Osteocyte (in vitro differentiated cells): ENCODE results near the gene PIK3R3. TPM values are rescaled to one million over a fixed set of nuclear protein-coding genes. Genes with fewer than 3 reads are reported as not detected.

ENCODE experiments used
- DNase-seq: peaks from one replicate; pipeline ENCODE4 v3.0.0; 2021; ENCODE audit warnings: mixed read lengths; ENCODE audit not compliant: unreplicated experiment; ENCODE audit errors: extremely low spot score
- H3K27ac Mint-ChIP-seq: one replicate; pipeline ENCODE4 v1.8.0; 2021; ENCODE audit warnings: mild to moderate bottlenecking, mixed read lengths; ENCODE audit not compliant: unreplicated experiment
- H3K27me3 Mint-ChIP-seq: one replicate; pipeline ENCODE4 v1.8.0; 2021; ENCODE audit warnings: mixed read lengths; ENCODE audit not compliant: unreplicated experiment
- H3K36me3 Mint-ChIP-seq: one replicate; pipeline ENCODE4 v1.8.0; 2021; ENCODE audit warnings: mixed read lengths; ENCODE audit not compliant: unreplicated experiment
- H3K4me1 Mint-ChIP-seq: one replicate; pipeline ENCODE4 v1.8.0; 2021; ENCODE audit warnings: mixed read lengths; ENCODE audit not compliant: unreplicated experiment
- H3K4me3 Mint-ChIP-seq: one replicate; pipeline ENCODE4 v1.8.0; 2021; ENCODE audit warnings: mild to moderate bottlenecking, moderate library complexity, mixed read lengths; ENCODE audit not compliant: unreplicated experiment
- H3K9me3 Mint-ChIP-seq: one replicate; pipeline ENCODE4 v1.8.0; 2021; ENCODE audit warnings: mixed read lengths; ENCODE audit not compliant: unreplicated experiment
- long read RNA-seq: library from polyadenylated mRNA; unstranded; transcript quantifications from one replicate; pipeline ENCODE4 v2.0.0, GENCODE V29; 2021
- total RNA-seq: library from RNA; stranded (reverse); gene quantifications from 2 replicates; pipeline ENCODE4 v1.2.1, GENCODE V29; 2021
- TF ChIP-seq, protein P1 (sequence below): fragments of 200-600 bp; sonication (generic); IDR thresholded peaks from 2 replicates; pipeline ENCODE4 v1.5.0; 2021; ENCODE audit warnings: antibody characterized with exemption, mild to moderate bottlenecking, moderate library complexity

PIK3R3 gene
- 33.2 and 33.9 TPM in 2 replicates for total RNA-seq
- long read RNA-seq, full-length matches to known transcripts: 12 of 145 reads
- long read RNA-seq, partial matches to known transcripts: 114 of 145 reads
- long read RNA-seq, other reads (novel, unspliced or antisense): 19 of 145 reads

DNA sequence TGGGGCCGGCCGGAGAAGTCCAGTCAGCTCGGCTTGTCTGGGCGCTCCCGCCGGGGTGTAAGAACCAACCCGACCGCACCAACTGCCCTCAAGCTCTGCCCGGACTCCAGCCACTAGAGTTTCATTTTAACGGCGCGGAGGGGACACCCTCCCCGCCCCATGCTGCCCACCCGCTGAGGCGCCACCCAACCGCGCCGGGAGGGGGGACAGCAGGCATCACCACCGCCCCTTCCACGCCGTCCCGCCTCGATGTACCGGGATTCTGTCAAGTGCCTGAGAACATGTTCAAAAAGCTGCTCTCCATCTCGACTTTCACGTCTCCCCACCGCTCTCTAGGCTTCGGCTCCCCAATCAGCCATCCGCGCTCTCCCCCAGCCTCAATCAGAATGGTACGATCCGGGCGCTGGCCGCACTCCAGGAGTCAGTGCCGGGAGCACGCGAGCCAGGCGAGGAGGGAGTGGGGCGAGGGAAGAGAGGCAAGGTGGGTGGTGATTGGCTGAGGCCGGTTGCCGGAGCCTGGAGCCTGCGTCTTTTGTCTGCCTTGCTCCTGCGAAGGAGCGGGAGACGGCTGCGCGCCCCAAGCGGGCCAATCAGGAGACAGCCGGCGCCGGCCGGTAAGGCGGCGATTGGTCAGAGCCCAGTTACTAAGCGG is at the start of gene PIK3R3:
Gene PIK3R3, minus strand, starts transcription at position 101 of the 652 bp plus-strand sequence. CDS start 677 bp downstream, outside the sequence.
- TF ChIP-seq, protein P1, sequence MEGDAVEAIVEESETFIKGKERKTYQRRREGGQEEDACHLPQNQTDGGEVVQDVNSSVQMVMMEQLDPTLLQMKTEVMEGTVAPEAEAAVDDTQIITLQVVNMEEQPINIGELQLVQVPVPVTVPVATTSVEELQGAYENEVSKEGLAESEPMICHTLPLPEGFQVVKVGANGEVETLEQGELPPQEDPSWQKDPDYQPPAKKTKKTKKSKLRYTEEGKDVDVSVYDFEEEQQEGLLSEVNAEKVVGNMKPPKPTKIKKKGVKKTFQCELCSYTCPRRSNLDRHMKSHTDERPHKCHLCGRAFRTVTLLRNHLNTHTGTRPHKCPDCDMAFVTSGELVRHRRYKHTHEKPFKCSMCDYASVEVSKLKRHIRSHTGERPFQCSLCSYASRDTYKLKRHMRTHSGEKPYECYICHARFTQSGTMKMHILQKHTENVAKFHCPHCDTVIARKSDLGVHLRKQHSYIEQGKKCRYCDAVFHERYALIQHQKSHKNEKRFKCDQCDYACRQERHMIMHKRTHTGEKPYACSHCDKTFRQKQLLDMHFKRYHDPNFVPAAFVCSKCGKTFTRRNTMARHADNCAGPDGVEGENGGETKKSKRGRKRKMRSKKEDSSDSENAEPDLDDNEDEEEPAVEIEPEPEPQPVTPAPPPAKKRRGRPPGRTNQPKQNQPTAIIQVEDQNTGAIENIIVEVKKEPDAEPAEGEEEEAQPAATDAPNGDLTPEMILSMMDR: no peak
- H3K9me3 Mint-ChIP-seq: no peaks in the 10 kb centered on the region
- H3K36me3 Mint-ChIP-seq: no peaks in the 10 kb centered on the region
- H3K4me3 Mint-ChIP-seq: peak within 1 kb of the TSS; percentile 92
- no peaks in the 10 kb centered on the region for H3K27me3 Mint-ChIP-seq
- peak within 1 kb of the TSS; percentile 100 for H3K27ac Mint-ChIP-seq
- peak; percentile 99 for DNase-seq
- peaks cover 66% of the 10 kb centered on the region for H3K4me1 Mint-ChIP-seq

DNA sequence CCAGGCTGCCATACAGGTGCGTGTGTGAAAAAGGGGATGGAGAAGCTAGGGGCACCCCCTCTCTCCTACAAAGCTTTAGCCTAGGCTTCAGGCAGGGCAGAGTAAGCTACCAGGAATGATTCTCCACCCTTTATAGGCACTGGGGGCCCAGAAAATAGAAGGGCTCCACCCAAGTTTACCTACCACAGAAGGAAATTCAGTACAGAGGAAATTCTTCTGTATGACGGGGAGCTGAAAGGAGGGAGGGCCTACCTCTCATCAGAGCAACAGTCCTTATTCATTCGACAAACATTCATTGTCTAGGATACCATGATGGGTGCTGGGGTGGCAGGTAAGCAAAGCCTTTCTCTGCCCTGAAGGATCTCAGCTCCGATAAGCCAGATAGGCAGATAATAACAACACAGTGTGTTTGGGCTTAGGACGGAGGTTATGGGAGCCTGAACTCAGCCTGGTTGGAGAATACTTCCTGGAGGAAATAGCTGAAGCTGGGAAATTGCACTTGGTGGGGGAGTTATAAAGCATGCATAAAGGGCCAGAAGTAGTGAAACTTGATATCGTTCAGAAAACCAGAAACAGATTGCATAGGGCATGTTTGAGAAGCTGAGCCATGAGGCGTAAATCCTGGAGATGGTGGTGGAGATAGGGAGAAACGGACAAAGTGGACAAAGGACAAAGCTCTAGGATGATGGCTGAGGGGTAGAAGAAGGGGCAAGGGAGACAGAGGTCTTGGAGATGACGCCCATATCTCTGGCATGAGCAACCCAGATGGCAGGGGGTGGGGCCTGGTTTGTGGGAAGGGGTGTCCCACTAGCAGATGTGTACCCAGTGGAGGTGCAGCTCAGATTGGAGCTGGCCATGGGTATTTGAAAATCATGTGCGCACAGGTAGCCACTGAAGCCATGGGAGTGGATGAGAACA is 49.2 kb upstream of the PIK3R3 start:
- no peaks in the 10 kb centered on the region for H3K27me3 Mint-ChIP-seq
- TF ChIP-seq, protein P1: no peak
- H3K27ac Mint-ChIP-seq: peak overlapping the region; percentile 92
- DNase-seq: no peak
- peaks cover 35% of the 10 kb centered on the region for H3K4me1 Mint-ChIP-seq
- H3K4me3 Mint-ChIP-seq: no peak overlapping the region
- H3K36me3 Mint-ChIP-seq: no peaks in the 10 kb centered on the region
- no peaks in the 10 kb centered on the region for H3K9me3 Mint-ChIP-seq

DNA sequence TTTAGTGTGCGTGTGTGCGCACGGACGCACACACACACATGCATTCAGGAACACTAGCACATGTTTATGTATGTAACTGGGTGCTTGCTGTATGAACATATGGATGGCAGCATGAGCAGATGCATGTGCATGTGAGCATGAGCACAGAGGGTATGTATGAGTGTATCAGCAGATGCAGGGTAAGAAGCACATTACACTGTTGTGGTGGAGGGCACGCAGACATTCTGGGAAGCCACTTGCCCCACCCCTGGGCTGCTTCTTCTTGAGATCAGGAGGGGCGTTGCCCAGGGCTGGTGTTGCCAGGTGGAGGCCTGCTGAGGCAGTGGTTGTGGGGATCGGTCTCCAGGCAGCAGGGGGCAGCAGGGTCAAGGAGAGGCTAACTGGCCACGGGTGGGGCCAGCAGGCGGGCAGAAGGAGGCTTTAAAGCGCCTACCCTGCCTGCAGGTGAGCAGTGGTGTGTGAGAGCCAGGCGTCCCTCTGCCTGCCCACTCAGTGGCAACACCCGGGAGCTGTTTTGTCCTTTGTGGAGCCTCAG is 47.7 kb upstream of the PIK3R3 start:
- Mint-ChIP-seq H3K4me3 (no peak overlapping the region), H3K36me3 (no peaks in the 10 kb centered on the region), H3K4me1 (peaks cover 34% of the 10 kb centered on the region), H3K27ac (no peak overlapping the region), H3K27me3 (no peaks in the 10 kb centered on the region), H3K9me3 (no peaks in the 10 kb centered on the region)
- no peak for DNase-seq
- TF ChIP-seq, protein P1: no peak

DNA sequence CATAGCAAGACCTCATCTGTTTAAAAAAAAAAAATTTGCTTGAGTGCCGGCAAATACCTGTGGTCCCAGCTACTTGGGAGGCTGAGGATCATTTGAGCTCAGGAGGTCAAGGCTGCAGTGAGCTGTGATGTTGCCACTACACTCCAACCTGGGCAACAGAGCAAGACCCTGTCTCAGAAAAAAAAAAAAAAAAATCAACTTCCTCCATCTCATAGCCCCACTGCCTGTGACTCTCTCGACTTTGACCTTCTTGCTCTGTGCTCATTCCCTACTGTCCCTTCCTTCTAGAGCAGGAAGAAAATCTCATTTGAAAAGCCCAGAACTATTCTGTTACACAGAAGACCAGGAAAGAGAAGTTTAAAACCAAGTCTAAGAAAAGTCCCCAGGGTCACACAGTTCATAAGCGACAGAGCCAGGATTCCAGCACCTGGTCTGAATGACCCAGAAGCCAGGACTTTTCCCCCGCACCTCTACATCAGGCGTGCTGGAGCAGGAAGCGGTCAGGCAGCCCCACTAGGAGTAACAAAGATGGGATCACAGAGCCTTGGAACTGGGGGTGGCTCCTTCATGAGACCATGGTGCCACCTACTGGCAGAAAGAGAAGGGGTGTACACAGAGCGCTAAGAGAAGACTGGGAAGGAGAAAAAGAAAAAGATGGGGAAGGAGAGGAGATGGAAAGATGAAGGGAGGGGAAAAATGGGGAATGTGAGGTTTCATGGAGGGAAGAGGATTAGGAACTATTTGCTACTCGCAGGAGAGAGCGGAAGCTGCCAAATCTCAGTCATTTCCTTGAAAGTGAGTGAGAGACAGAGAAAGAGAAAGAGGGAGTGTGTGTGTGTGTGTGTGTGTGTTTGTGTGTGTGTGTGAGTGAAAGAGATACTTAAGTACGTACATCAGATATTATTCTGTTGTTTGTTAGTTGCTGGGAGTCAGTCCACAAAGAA is 47.0 kb upstream of the PIK3R3 start:
- TF ChIP-seq, protein P1: peak; percentile 93
- H3K9me3 Mint-ChIP-seq: no peaks in the 10 kb centered on the region
- H3K4me1 Mint-ChIP-seq: peaks cover 33% of the 10 kb centered on the region
- peak; percentile 89 for DNase-seq
- no peaks in the 10 kb centered on the region for H3K36me3 Mint-ChIP-seq
- H3K4me3 Mint-ChIP-seq: no peak overlapping the region
- no peak overlapping the region for H3K27ac Mint-ChIP-seq
- no peaks in the 10 kb centered on the region for H3K27me3 Mint-ChIP-seq
